GM21390 (cell line): ENCODE results near the gene CXorf51A.
"Not testable (repeated sequence)": the region's sequence is repeated elsewhere in the genome, so short reads cannot be mapped to it uniquely, and the experiment has no call there.

Source experiments
- ATAC-seq: cut with Tn5 transposase; IDR thresholded peaks from one replicate; pipeline ENCODE4 v1.9.1; 2021; ENCODE audit not compliant: unreplicated experiment

Gene CXorf51A

DNA sequence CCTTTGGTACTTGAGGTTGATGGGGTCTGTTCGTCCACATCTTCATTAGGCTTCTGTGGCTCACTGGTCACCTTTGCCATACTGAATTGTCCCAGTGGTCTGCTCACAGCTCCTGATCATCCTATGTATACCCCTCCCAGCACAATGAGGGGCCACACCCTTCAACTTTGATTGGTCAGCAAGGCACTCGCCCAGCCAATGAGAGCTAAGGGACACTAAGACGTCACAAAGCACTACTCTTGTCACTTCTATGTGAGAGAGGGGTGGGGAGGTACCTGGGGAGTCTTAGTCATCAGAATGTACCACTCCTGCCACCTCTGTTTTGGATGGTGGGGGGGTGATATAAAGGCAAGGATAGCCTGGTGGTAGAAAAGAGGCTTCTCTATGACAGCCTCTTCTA is at the start of gene CXorf51A:
Gene CXorf51A (minus strand): TSS at position 101 of the 400 bp plus-strand sequence. CDS start 21 bp downstream, at position 80.
- not testable (repeated sequence) for ATAC-seq

DNA sequence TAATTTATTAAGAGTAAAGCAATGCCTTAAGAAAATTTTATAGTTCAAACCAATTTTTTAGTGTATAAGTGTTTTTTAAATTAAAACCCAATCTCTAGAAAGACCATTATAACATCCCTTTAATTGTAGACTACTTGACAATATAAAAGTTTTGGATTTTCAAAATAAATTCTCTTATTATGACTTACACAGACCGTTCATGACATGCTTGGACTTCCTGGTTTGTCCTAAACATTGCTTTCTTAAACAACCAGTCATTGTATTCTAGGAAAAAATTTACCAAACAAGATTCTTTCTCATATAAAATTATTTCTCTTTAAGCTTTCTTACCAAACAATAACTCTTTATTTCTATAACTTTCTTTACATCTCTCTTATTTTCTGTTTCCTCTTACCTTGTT is 49.0 kb upstream of the CXorf51A start:
- no peak for ATAC-seq

DNA sequence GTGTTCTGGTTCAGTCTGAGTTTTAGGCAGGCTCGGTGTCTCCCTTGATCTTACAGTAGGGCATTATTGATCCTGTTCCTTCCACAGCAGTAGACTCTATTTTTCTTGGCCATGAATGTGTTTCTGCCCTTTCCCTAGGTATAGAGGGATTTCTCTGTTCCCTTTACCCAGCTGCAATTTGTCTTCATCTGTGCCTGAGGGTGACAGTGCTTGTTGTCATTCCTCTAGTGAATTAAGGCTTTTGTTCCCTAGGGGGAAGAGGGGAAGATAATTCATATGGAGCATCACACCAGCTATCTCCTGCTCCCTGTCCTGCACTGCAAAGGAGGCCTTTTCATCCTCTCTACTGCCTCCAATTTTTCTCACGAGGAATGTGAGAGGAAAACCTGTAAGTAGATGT is 39.7 kb upstream of the CXorf51A start:
- no peak for ATAC-seq

DNA sequence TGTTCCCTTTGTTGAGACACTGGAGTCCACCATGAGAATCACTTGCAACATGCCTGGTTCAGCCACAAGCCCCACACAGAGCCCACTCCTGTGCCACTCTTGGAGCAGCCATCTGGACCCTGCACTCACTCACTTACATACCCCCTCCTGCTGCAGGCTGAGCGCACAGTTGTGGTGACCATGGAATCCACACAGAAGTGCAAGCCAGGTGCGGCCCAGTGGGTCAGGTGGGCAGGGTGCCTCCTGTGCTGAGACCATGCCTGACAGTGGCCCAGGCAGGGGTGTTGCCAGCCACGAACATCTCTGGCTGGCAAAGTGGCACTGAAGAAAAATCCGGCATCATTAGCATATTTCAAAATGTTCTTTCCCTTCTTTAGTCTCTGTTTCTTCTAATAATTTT is 17.4 kb upstream of the CXorf51A start:
- ATAC-seq, result no peak

DNA sequence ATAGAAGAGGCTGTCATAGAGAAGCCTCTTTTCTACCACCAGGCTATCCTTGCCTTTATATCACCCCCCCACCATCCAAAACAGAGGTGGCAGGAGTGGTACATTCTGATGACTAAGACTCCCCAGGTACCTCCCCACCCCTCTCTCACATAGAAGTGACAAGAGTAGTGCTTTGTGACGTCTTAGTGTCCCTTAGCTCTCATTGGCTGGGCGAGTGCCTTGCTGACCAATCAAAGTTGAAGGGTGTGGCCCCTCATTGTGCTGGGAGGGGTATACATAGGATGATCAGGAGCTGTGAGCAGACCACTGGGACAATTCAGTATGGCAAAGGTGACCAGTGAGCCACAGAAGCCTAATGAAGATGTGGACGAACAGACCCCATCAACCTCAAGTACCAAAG is 5.1 kb downstream of the CXorf51A start, which contains the start of gene CXorf51B:
Gene CXorf51B (plus strand): TSS at position 301 of the 400 bp plus-strand sequence. CDS start 21 bp downstream, at position 322.
- not testable (repeated sequence) for ATAC-seq
